ENCODE data around the gene MIER1. TPM values are rescaled to one million over a fixed set of nuclear protein-coding genes. Genes with fewer than 3 reads are reported as not detected.

MIER1 gene
- total RNA-seq, 1 experiment from 2014 or later: 28.7 TPM

GRCh38 chr1:66924756-66925557 is at the start of gene MIER1, which contains the start of gene DNAI4 (continued):
- peak in 2 of 3 experiments; percentile 18 to 26; a peak in 2 of 6 replicates for TF ChIP-seq CTCF (IDR thresholded peaks at IDR 0.05 in 2 of 3, conservative IDR thresholded peaks at IDR 0.05 in 1 of 3; ENCODE audit: borderline replicate concordance in 1 of 3, insufficient read depth in 1 of 3, low read depth in 2 of 3, low read length in 2 of 3)
- TF ChIP-seq EZH2 (IDR thresholded peaks at IDR 0.05): no peak
- peak; percentile 70 for TF ChIP-seq EGR1 (IDR thresholded peaks at IDR 0.05; ENCODE audit: low read depth)
- TF ChIP-seq CEBPB (IDR thresholded peaks at IDR 0.05; ENCODE audit: low read depth): no peak
- no peak for TF ChIP-seq ATF3 (IDR thresholded peaks at IDR 0.05)

GRCh38 chr1:66876664-66877063 is 48.1 kb upstream of the MIER1 start:
- RAD21 ChIA-PET (ENCODE audit: low non-redundant PET in 1 of 2, low total read pairs in 2 of 2, uncharacterized antibody in 2 of 2, unreplicated experiment in 2 of 2): no interaction called here
- ATAC-seq (no peak), DNase-seq (ENCODE audit: low read depth, low spot score) (no peak)
- Histone ChIP-seq H3K27me3 (ENCODE audit: insufficient read depth, low read length) (no peaks in the 10 kb centered on the region), H3K4me1 (ENCODE audit: control insufficient read depth in 1 of 2, insufficient read depth in 2 of 2, low read length in 2 of 2) (no peaks in the 10 kb centered on the region), H2AFZ (ENCODE audit: low read depth, low read length, poor library complexity, severe bottlenecking) (no peak overlapping the region), H3K36me3 (ENCODE audit: control insufficient read depth in 1 of 2, insufficient read depth in 2 of 2, low read length in 2 of 2) (no peaks in the 10 kb centered on the region), H3K9me3 (ENCODE audit: control insufficient read depth in 1 of 2, insufficient read depth in 1 of 2, low read depth in 1 of 2, low read length in 2 of 2) (no peaks in the 10 kb centered on the region), H3K4me2 (ENCODE audit: low read length) (no peak overlapping the region), H3K4me3 (replicated peaks in 1 of 2; ENCODE audit: low read depth in 1 of 2, low read length in 2 of 2) (no peak overlapping the region), H4K20me1 (ENCODE audit: insufficient read depth) (no peaks in the 10 kb centered on the region), H3K9ac (ENCODE audit: low read length) (no peak overlapping the region), H3K27ac (ENCODE audit: low read depth, low read length) (no peak overlapping the region), H3K9me2 (ENCODE audit: insufficient read depth) (no peaks in the 10 kb centered on the region), H3K79me2 (ENCODE audit: insufficient read depth, low read length) (no peaks in the 10 kb centered on the region)
- CTCF ChIA-PET: no interaction called here
- BruUV-seq (replicated peaks): no TSS peak
- POLR2A ChIA-PET: no interaction called here
- intact Hi-C loops (cut with micrococcal nuclease): no loop called here
- TF ChIP-seq ATF3 (IDR thresholded peaks at IDR 0.05) (no peak), CTCF (IDR thresholded peaks at IDR 0.05 in 2 of 3, conservative IDR thresholded peaks at IDR 0.05 in 1 of 3; ENCODE audit: borderline replicate concordance in 1 of 3, insufficient read depth in 1 of 3, low read depth in 2 of 3, low read length in 2 of 3) (no peak), EZH2phosphoT487 (IDR thresholded peaks at IDR 0.05; ENCODE audit: borderline replicate concordance) (no peak), ZNF274 (IDR thresholded peaks at IDR 0.05; ENCODE audit: low read depth, low read length) (no peak), CBX3 (IDR thresholded peaks at IDR 0.05; ENCODE audit: low read depth) (no peak), EZH2 (IDR thresholded peaks at IDR 0.05) (no peak), JUND (IDR thresholded peaks at IDR 0.05) (no peak), YY1 (IDR thresholded peaks at IDR 0.05; ENCODE audit: extremely low read depth, insufficient replicate concordance, low read depth, low read length) (no peak), FOSL1 (IDR thresholded peaks at IDR 0.05; ENCODE audit: low read depth) (no peak), SIN3A (IDR thresholded peaks at IDR 0.05; ENCODE audit: low read depth) (no peak), ELF1 (IDR thresholded peaks at IDR 0.05; ENCODE audit: borderline replicate concordance, low read depth) (no peak), TCF7L2 (IDR thresholded peaks at IDR 0.05; ENCODE audit: borderline replicate concordance, extremely low read depth, insufficient read depth, insufficient read length) (no peak), ZFX (IDR thresholded peaks at IDR 0.05) (no peak), POLR2AphosphoS5 (IDR thresholded peaks at IDR 0.05; ENCODE audit: low read depth, low read length) (no peak), MAX (IDR thresholded peaks at IDR 0.05) (no peak)
